OCI-LY7 (cell line): ENCODE data around the gene SMCR8. TPM values are rescaled to one million over a fixed set of nuclear protein-coding genes. Genes with fewer than 3 reads are reported as not detected.

Experiments
- BruUV-seq: library from RNA; stranded (reverse); fragments of 400-500 nt; replicated peaks from 2 replicates; lab custom pipeline; 2021; lab: Mats Ljungman, UMichigan
- CTCF ChIA-PET: fragments of 300-600 bp; sonication (Branson Sonifier 250); formaldehyde crosslinking; loops from one replicate; lab custom pipeline; 2022; ENCODE audit warnings: antibody characterized with exemption; ENCODE audit not compliant: unreplicated experiment; lab: Charles Lee
- POLR2A ChIA-PET: fragments of 300-600 bp; sonication (Branson Sonifier 250); formaldehyde crosslinking; loops from one replicate; lab custom pipeline; 2022; ENCODE audit warnings: antibody characterized with exemption; lab: Charles Lee
- DNase-seq: peaks from one replicate; pipeline ENCODE4 v3.0.0-alpha.2; 2015; ENCODE audit warnings: low spot score
- H2AFZ ChIP-seq: fragments of 200-600 bp; sonication (generic), shearing (Covaris generic); 2 replicates; pipeline ENCODE4 v1.6.1; 2014; ENCODE audit warnings: mild to moderate bottlenecking, antibody characterized with exemption, low read length, moderate library complexity
- H3K27ac ChIP-seq: fragments of 200-600 bp; sonication (generic); 2 replicates; pipeline ENCODE4 v1.5.1; 2014; ENCODE audit warnings: mixed run types, low read depth, mild to moderate bottlenecking, moderate library complexity, low read length, inconsistent platforms; ENCODE audit not compliant: poor library complexity, severe bottlenecking
- H3K36me3 ChIP-seq: fragments of 200-600 bp; sonication (generic); 2 replicates; pipeline ENCODE4 v1.6.1; 2014; ENCODE audit warnings: mild to moderate bottlenecking, antibody characterized with exemption, low read length, moderate library complexity, mixed read lengths; ENCODE audit not compliant: insufficient read depth
- H3K4me1 ChIP-seq: fragments of 200-600 bp; sonication (generic); 2 replicates; pipeline ENCODE4 v1.5.1; 2014; ENCODE audit warnings: mild to moderate bottlenecking, low read length; ENCODE audit not compliant: insufficient read depth, poor library complexity, severe bottlenecking
- H3K4me2 ChIP-seq: fragments of 200-600 bp; sonication (generic); 2 replicates; pipeline ENCODE4 v1.6.1; 2014; ENCODE audit warnings: mild to moderate bottlenecking, low read length
- H3K4me3 ChIP-seq: fragments of 200-600 bp; sonication (generic); 2 replicates; pipeline ENCODE4 v1.5.1; 2014; ENCODE audit warnings: mild to moderate bottlenecking, low read depth, low read length; ENCODE audit not compliant: poor library complexity, severe bottlenecking
- H3K79me2 ChIP-seq: fragments of 200-600 bp; sonication (generic); 2 replicates; pipeline ENCODE4 v1.6.1; 2016; ENCODE audit warnings: low read depth, mild to moderate bottlenecking, low read length, moderate library complexity, mixed read lengths; ENCODE audit not compliant: insufficient read depth
- H3K9me2 ChIP-seq: fragments of 200-600 bp; sonication (generic); 2 replicates; pipeline ENCODE4 v1.6.1; 2016; ENCODE audit warnings: mild to moderate bottlenecking, low read length, mixed read lengths; ENCODE audit not compliant: insufficient read depth
- H3K9me3 ChIP-seq: fragments of 200-600 bp; sonication (generic); 2 replicates; pipeline ENCODE4 v1.6.1; 2014; ENCODE audit warnings: mild to moderate bottlenecking, mixed run types, low read length, mixed read lengths
- H4K20me1 ChIP-seq: fragments of 200-600 bp; sonication (generic); 2 replicates; pipeline ENCODE4 v1.6.1; 2014; ENCODE audit warnings: mild to moderate bottlenecking, antibody characterized with exemption, low read length, moderate library complexity, mixed read lengths; ENCODE audit not compliant: insufficient read depth
- CTCF ChIP-seq: fragments of 200-600 bp; sonication (generic); conservative IDR thresholded peaks from 2 replicates; pipeline ENCODE4 v1.5.1; 2014; ENCODE audit warnings: mild to moderate bottlenecking, antibody characterized with exemption, low read length, moderate library complexity, mixed read lengths
- EZH2phosphoT487 ChIP-seq: fragments of 200-600 bp; sonication (generic); IDR thresholded peaks from 2 replicates; pipeline ENCODE4 v1.6.1; 2018; ENCODE audit warnings: low read depth, borderline replicate concordance, mild to moderate bottlenecking, mixed run types, antibody characterized with exemption, low read length, moderate library complexity, mixed read lengths
- intact Hi-C: fragments of 100-400 bp; cut with micrococcal nuclease; formaldehyde crosslinking; loops from one replicate; pipeline ENCODE4 v1.10.0; 2022; ENCODE audit not compliant: unreplicated experiment
- total RNA-seq, 2 experiments: library from RNA; depleted of rRNA in 1 of 2; stranded (reverse); fragments of >200 nt in 1 of 2; shearing (Covaris generic) in 1 of 2; gene quantifications; 2 replicates each; pipeline ENCODE4 v1.2.3, GENCODE V29; 2014 to 2022

SMCR8 gene
- total RNA-seq, 2 experiments from 2014 or later = 11.8 to 16.1 TPM

GRCh38 chr17:18361837-18362697 lies 47.0 kb downstream of the SMCR8 start:
- peak overlapping the region; percentile 73 for H3K4me2 ChIP-seq
- no peaks in the 10 kb centered on the region for H4K20me1 ChIP-seq
- no peaks in the 10 kb centered on the region for H3K9me2 ChIP-seq
- peaks cover 43% of the 10 kb centered on the region for H3K79me2 ChIP-seq
- CTCF ChIA-PET = no interaction called here
- POLR2A ChIA-PET = interaction anchor here (0.6 to 1.3 kb wide), 4 partner anchors 15 to 497 kb away, joined by 3 to 4 read pairs (median 4); no protein-coding TSS in a partner anchor
- H3K4me1 ChIP-seq = peaks cover 17% of the 10 kb centered on the region
- DNase-seq = peak; percentile 9
- no peak overlapping the region for H2AFZ ChIP-seq
- TF ChIP-seq EZH2phosphoT487 = no peak
- no peak for TF ChIP-seq CTCF
- H3K4me3 ChIP-seq = peak overlapping the region; percentile 85
- intact Hi-C loops = loop anchor here (5.0 kb wide), 1 partner anchor 105 kb away; the partner anchor contains the start of gene FLII
- BruUV-seq = TSS peak; percentile 68
- H3K36me3 ChIP-seq = peaks cover 40% of the 10 kb centered on the region
- no peaks in the 10 kb centered on the region for H3K9me3 ChIP-seq
- peak overlapping the region; percentile 46 for H3K27ac ChIP-seq

- peak overlapping the region; percentile 34; the same call in 1 of the 2 replicates for H2AFZ ChIP-seq
- intact Hi-C loops = loop anchor here (5.0 kb wide), 1 partner anchor 105 kb away; the partner anchor contains the start of gene FLII
- CTCF ChIA-PET = no interaction called here
- peaks cover 38% of the 10 kb centered on the region for H3K79me2 ChIP-seq
- peak overlapping the region; percentile 46 for H3K27ac ChIP-seq
- TF ChIP-seq CTCF (peak; percentile 42), EZH2phosphoT487 (no peak)
- H4K20me1 ChIP-seq = no peaks in the 10 kb centered on the region
- no TSS peak for BruUV-seq
- POLR2A ChIA-PET = interaction anchor here (1.0 to 1.3 kb wide), 2 partner anchors 16 to 47 kb away, joined by 4 read pairs; no protein-coding TSS in a partner anchor
- DNase-seq = peak; percentile 54
- no peaks in the 10 kb centered on the region for H3K9me2 ChIP-seq
- peak overlapping the region; percentile 85 for H3K4me3 ChIP-seq
- H3K4me2 ChIP-seq = peak overlapping the region; percentile 73
- H3K4me1 ChIP-seq = peaks cover 17% of the 10 kb centered on the region
- peaks cover 33% of the 10 kb centered on the region for H3K36me3 ChIP-seq
- no peaks in the 10 kb centered on the region for H3K9me3 ChIP-seq
These were observed 47.6 kb downstream of the SMCR8 start for GRCh38 chr17:18362698-18363100.
